ENCODE results near the gene THUMPD2. TPM values are rescaled to one million over a fixed set of nuclear protein-coding genes. Genes with fewer than 3 reads are reported as not detected.
A peak's percentile ranks its signal among the peaks of the same experiment; 100 is the strongest.

THUMPD2 gene
- total RNA-seq, 1 donor from 2014 or later: 18.7 TPM

GRCh38 chr2:39738936-39739335 lies 40.1 kb downstream of the THUMPD2 start:
- Mint-ChIP-seq H3K36me3 (ENCODE audit: insufficient read depth) (peaks cover 14% of the 10 kb centered on the region), H3K4me3 (ENCODE audit: low read depth) (no peak overlapping the region), H3K4me1 (ENCODE audit: low read depth) (peaks cover 14% of the 10 kb centered on the region)

DNA sequence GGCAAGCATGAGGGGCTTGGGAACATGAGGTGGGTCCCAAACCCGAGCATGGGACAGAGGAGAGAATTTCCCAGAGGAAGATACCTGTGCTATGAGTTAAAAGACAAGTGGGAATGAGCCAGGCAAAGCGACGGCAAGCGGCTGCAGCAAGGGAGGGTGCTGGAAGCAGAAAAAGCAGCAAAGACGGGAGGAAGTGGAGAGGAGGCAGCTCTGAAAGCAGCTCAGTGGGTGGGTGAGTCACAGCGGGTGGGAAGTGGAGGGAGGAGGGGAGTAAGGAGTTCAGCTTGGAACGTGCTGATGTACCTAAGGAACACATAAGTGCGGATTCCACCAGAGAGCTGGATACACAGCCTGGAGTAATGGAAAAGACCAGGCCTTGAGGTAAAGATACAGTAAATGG lies 41.4 kb downstream of the THUMPD2 start:
- Mint-ChIP-seq H3K36me3 (ENCODE audit: insufficient read depth) (peaks cover 11% of the 10 kb centered on the region), H3K27ac (peak overlapping the region; percentile 46), H3K4me1 (ENCODE audit: low read depth) (peaks cover 12% of the 10 kb centered on the region), H3K9me3 (ENCODE audit: low read depth) (no peaks in the 10 kb centered on the region), H3K27me3 (no peaks in the 10 kb centered on the region), H3K4me3 (ENCODE audit: low read depth) (no peak overlapping the region)
- no peak for TF ChIP-seq CTCF (IDR thresholded peaks at IDR 0.05; ENCODE audit: unreplicated experiment)
- no peak for DNase-seq (ENCODE audit: low spot score, unreplicated experiment)

More at GRCh38 chr2:39738936-39739335, 40.1 kb downstream of the THUMPD2 start:
- Mint-ChIP-seq H3K27ac (peak overlapping the region; percentile 40), H3K27me3 (no peaks in the 10 kb centered on the region), H3K9me3 (ENCODE audit: low read depth) (no peaks in the 10 kb centered on the region)
- no peak for TF ChIP-seq CTCF (IDR thresholded peaks at IDR 0.05; ENCODE audit: unreplicated experiment)
- no peak for DNase-seq (ENCODE audit: low spot score, unreplicated experiment)

GRCh38 chr2:39736640-39737039 lies 42.4 kb downstream of the THUMPD2 start:
- TF ChIP-seq CTCF (IDR thresholded peaks at IDR 0.05; ENCODE audit: unreplicated experiment): no peak
- Mint-ChIP-seq H3K4me1 (ENCODE audit: low read depth) (peaks cover 12% of the 10 kb centered on the region), H3K9me3 (ENCODE audit: low read depth) (no peaks in the 10 kb centered on the region), H3K4me3 (ENCODE audit: low read depth) (no peak overlapping the region), H3K27me3 (no peaks in the 10 kb centered on the region), H3K27ac (no peak overlapping the region), H3K36me3 (ENCODE audit: insufficient read depth) (peaks cover 11% of the 10 kb centered on the region)
- no peak for DNase-seq (ENCODE audit: low spot score, unreplicated experiment)

DNA sequence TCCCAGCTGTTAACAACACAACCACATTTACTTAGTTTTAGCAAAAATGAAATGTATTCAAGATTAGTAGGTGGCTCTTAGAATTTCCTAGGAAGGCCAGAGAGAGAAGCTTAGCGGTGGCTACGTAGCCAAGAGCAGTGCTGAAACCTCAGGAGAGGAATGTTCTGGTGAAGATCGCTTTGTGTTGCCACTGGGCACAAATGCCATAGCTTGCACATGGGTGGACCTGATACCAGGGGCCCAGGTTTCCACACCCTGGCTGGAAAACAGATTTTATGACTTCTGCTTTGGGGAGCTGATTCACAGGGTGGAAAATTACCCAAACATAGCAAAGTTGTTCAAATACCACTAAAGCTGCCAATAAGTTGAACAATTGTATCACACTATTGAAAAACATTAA lies 43.4 kb downstream of the THUMPD2 start:
- DNase-seq (ENCODE audit: low spot score, unreplicated experiment): no peak
- Mint-ChIP-seq H3K27me3 (no peaks in the 10 kb centered on the region), H3K27ac (no peak overlapping the region), H3K9me3 (ENCODE audit: low read depth) (no peaks in the 10 kb centered on the region), H3K36me3 (ENCODE audit: insufficient read depth) (peaks cover 9% of the 10 kb centered on the region), H3K4me1 (ENCODE audit: low read depth) (peaks cover 12% of the 10 kb centered on the region), H3K4me3 (ENCODE audit: low read depth) (no peak overlapping the region)
- no peak for TF ChIP-seq CTCF (IDR thresholded peaks at IDR 0.05; ENCODE audit: unreplicated experiment)

DNA sequence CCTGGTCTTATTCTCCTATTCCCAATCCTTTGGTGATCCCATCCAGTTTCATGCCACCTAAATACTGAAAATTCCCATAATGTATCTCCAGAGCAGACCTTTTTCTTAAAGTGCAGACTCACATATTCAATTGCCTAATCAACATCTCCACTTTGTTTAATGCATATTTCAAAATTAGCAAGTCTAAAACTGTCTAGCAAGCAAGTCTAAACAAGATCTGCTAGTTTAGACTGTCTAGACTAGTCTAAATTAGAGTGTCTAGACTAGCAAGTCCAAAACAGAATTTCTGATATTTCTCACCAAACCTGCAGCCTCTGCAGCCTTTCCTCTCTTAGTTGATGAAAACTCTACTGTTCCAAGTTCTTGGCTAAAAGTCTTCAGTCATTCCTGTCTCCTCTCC lies 44.6 kb downstream of the THUMPD2 start:
- Mint-ChIP-seq H3K9me3 (ENCODE audit: low read depth) (no peaks in the 10 kb centered on the region), H3K27me3 (no peaks in the 10 kb centered on the region), H3K4me1 (ENCODE audit: low read depth) (peaks cover 9% of the 10 kb centered on the region), H3K27ac (no peak overlapping the region), H3K4me3 (ENCODE audit: low read depth) (no peak overlapping the region), H3K36me3 (ENCODE audit: insufficient read depth) (peaks cover 9% of the 10 kb centered on the region)
- no peak for DNase-seq (ENCODE audit: low spot score, unreplicated experiment)
- TF ChIP-seq CTCF (IDR thresholded peaks at IDR 0.05; ENCODE audit: unreplicated experiment): no peak

Measured in progenitor cell of endocrine pancreas (in vitro differentiated cells).